CD4-positive, alpha-beta T cell (primary cell): Measurements from ENCODE around the gene FEZF1. TPM values are rescaled to one million over a fixed set of nuclear protein-coding genes. Genes with fewer than 3 reads are reported as not detected.

Experiments used
- ATAC-seq: fragments of 200-7000 bp; cut with Tn5 transposase; one replicate; pipeline ENCODE4 v1.10.0; 2022; ENCODE audit warnings: mild to moderate bottlenecking; ENCODE audit not compliant: poor library complexity
- CTCF ChIA-PET: fragments of 350-600 bp; sonication (Branson Sonifier 250); formaldehyde crosslinking; loops from one replicate; lab custom pipeline; 2021; ENCODE audit warnings: antibody characterized with exemption, inconsistent platforms; lab: Charles Lee
- POLR2A ChIA-PET: fragments of 350-600 bp; sonication (Branson Sonifier 250); formaldehyde crosslinking; loops from one replicate; lab custom pipeline; 2021; ENCODE audit warnings: antibody characterized with exemption, inconsistent platforms; lab: Charles Lee
- DNase-seq, 14 experiments: peaks; one replicate each; pipeline ENCODE4 v3.0.0-alpha.2; 2013 to 2020; ENCODE audit warnings: mixed read lengths in 2 of 14
- H3K27ac ChIP-seq, 2 donors: one replicate each; pipeline versions ENCODE4 v1.5.1 to v1.7.0; 2013; ENCODE audit warnings: low read length in 2 of 2, low read depth in 1 of 2, mild to moderate bottlenecking in 1 of 2
- H3K27me3 ChIP-seq, 2 experiments: 1 replicate in 1 of 2; 2 replicates in 1 of 2; pipeline versions ENCODE4 v1.6.1 to v1.7.0; 2013; ENCODE audit warnings: low read length in 2 of 2, control low read depth in 1 of 2, mild to moderate bottlenecking in 1 of 2, moderate library complexity in 1 of 2; ENCODE audit not compliant: insufficient read depth in 2 of 2, control insufficient read depth in 1 of 2
- H3K36me3 ChIP-seq: one replicate; pipeline ENCODE4 v1.6.1; 2013; ENCODE audit warnings: low read length, control low read depth; ENCODE audit not compliant: insufficient read depth
- H3K4me1 ChIP-seq: one replicate; pipeline ENCODE4 v1.6.1; 2013; ENCODE audit warnings: low read length, control low read depth; ENCODE audit not compliant: insufficient read depth
- H3K4me3 ChIP-seq: one replicate; pipeline ENCODE4 v1.5.1; 2013; ENCODE audit warnings: mild to moderate bottlenecking, low read length, moderate library complexity
- H3K9me3 ChIP-seq, 2 experiments: 1 replicate in 1 of 2; 2 replicates in 1 of 2; pipeline versions ENCODE4 v1.6.1 to v1.7.0; 2013; ENCODE audit warnings: low read length in 2 of 2, mild to moderate bottlenecking in 2 of 2, control low read depth in 1 of 2, moderate library complexity in 1 of 2; ENCODE audit not compliant: control insufficient read depth in 1 of 2, insufficient read depth in 1 of 2
- H3K27ac Mint-ChIP-seq: one replicate; pipeline ENCODE4 v1.8.0; 2020; ENCODE audit warnings: mixed read lengths
- H3K27me3 Mint-ChIP-seq: one replicate; pipeline ENCODE4 v1.8.0; 2021; ENCODE audit warnings: mixed read lengths
- H3K36me3 Mint-ChIP-seq: one replicate; pipeline ENCODE4 v1.8.0; 2021; ENCODE audit warnings: low read depth, mixed read lengths
- H3K4me1 Mint-ChIP-seq: one replicate; pipeline ENCODE4 v1.8.0; 2021; ENCODE audit warnings: low read depth, mixed read lengths
- H3K4me3 Mint-ChIP-seq: one replicate; pipeline ENCODE4 v1.8.0; 2020; ENCODE audit warnings: mild to moderate bottlenecking, mixed read lengths
- H3K9me3 Mint-ChIP-seq: one replicate; pipeline ENCODE4 v1.8.0; 2020; ENCODE audit warnings: mixed read lengths
- intact Hi-C, 2 experiments: fragments of 100-400 bp; cut with DNase I in 1 of 2; cut with micrococcal nuclease in 1 of 2; formaldehyde crosslinking; loops; one replicate each; pipeline versions ENCODE4 v1.15.1 to v1.9.0; 2023 to 2025; cut with DNase I, micrococcal nuclease
- total RNA-seq, 174 experiments: library from RNA in 2 of 174; stranded (reverse) in 2 of 174; gene quantifications; one replicate each; pipeline ENCODE4 v1.2.3 and lab custom pipeline; 2021 to 2026
- TF ChIP-seq, protein P1 (sequence below): fragments of 200-600 bp; IDR thresholded peaks from one replicate; pipeline ENCODE4 v1.8.0; 2022; ENCODE audit warnings: antibody characterized with exemption, mild to moderate bottlenecking

The FEZF1 gene
- total RNA-seq, 2 experiments from 2014 or later, result not detected

DNA sequence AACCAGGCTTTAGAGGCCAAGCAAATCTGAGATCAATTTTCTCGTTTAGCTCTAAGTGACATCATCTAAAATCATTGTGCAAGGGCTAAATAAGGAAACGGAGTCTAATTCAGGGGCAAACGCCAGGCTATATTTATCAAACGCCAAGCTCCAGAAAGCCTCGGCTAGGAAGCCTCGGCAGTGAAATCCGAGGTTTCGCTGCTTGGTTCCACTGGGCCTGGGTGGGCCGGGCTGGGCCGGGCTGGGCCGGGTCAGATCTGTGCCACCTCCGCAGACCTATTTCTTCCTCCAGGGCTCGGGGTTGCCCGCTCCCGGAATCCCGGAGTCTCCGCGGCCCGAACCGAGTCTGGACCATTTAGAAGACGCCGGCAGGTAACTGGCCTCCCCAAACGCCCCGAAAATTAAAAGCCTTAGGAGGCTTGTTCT is 459 bp upstream of the FEZF1 start:
- Histone ChIP-seq H3K4me3 (no peak overlapping the region), H3K27me3 (peaks cover 56 to 93% of the 10 kb centered on the region in 2 experiments), H3K27ac (no peak overlapping the region), H3K36me3 (no peaks in the 10 kb centered on the region), H3K4me1 (peaks cover under 1% of the 10 kb centered on the region), H3K9me3 (peaks cover 5 to 54% of the 10 kb centered on the region in 2 experiments)
- H3K36me3 Mint-ChIP-seq, result no peaks in the 10 kb centered on the region
- CTCF ChIA-PET, result no interaction called here
- peaks cover 80% of the 10 kb centered on the region for H3K27me3 Mint-ChIP-seq
- ATAC-seq, result no peak
- POLR2A ChIA-PET, result no interaction called here
- peaks cover 6% of the 10 kb centered on the region for H3K4me1 Mint-ChIP-seq
- intact Hi-C loops, result no loop called here
- no peak for DNase-seq
- H3K4me3 Mint-ChIP-seq, result no peak overlapping the region
- TF ChIP-seq, protein P1, sequence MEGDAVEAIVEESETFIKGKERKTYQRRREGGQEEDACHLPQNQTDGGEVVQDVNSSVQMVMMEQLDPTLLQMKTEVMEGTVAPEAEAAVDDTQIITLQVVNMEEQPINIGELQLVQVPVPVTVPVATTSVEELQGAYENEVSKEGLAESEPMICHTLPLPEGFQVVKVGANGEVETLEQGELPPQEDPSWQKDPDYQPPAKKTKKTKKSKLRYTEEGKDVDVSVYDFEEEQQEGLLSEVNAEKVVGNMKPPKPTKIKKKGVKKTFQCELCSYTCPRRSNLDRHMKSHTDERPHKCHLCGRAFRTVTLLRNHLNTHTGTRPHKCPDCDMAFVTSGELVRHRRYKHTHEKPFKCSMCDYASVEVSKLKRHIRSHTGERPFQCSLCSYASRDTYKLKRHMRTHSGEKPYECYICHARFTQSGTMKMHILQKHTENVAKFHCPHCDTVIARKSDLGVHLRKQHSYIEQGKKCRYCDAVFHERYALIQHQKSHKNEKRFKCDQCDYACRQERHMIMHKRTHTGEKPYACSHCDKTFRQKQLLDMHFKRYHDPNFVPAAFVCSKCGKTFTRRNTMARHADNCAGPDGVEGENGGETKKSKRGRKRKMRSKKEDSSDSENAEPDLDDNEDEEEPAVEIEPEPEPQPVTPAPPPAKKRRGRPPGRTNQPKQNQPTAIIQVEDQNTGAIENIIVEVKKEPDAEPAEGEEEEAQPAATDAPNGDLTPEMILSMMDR, result no peak
- no peak overlapping the region for H3K27ac Mint-ChIP-seq
- no peaks in the 10 kb centered on the region for H3K9me3 Mint-ChIP-seq

- DNase-seq, result no peak
- H3K36me3 Mint-ChIP-seq, result no peaks in the 10 kb centered on the region
- ATAC-seq, result no peak
- TF ChIP-seq, protein P1, result no peak
- peaks cover 80% of the 10 kb centered on the region for H3K27me3 Mint-ChIP-seq
- Histone ChIP-seq H3K4me1 (no peaks in the 10 kb centered on the region), H3K27ac (no peak overlapping the region), H3K4me3 (no peak overlapping the region), H3K36me3 (no peaks in the 10 kb centered on the region), H3K27me3 (peaks cover 58 to 93% of the 10 kb centered on the region in 2 experiments), H3K9me3 (peaks cover 5 to 57% of the 10 kb centered on the region in 2 experiments)
- no peak overlapping the region for H3K27ac Mint-ChIP-seq
- ChIA-PET POLR2A (no interaction called here), CTCF (no interaction called here)
- H3K4me3 Mint-ChIP-seq, result no peak overlapping the region
- intact Hi-C loops, result no loop called here
- H3K4me1 Mint-ChIP-seq, result peaks cover 6% of the 10 kb centered on the region
- no peaks in the 10 kb centered on the region for H3K9me3 Mint-ChIP-seq
These were observed 825 bp downstream of the FEZF1 start for GRCh38 chr7:122303531-122304318.

DNA sequence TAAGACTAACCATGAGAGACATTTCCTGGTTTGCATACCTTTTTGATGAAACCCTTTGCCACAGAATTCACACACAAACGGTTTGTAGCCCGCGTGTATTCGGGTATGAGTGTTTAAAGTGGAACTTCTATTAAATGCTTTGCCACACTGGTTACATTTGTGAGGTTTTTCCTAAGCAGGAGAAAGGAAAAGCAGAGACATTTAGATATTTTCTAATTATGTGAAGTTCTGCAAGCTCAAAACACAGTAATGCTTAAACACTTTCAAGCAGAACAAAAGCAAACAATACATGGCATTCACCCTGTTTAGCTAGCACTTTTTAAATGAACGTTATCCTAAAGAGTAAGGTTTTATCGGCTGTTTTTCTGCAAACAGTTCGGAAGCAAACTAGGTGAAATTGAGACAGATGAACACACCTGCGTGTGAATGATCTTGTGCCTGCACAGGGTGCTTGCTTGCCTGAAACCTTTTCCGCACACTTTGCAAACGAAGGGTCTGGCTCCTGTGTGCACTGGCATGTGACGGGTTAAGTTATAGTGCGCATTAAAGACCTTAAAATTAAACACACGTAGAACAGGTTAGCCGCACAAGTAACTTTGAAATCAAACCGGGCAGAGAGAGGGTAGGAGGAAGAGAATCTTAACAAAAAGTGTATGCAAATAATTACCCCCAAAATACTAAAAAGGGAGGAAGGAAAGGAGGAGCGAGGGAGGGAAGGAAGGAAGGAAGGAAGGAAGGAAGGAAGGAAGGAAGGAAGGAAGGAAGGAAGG is 1.6 kb downstream of the FEZF1 start:
- H3K9me3 ChIP-seq, result peaks cover 5 to 57% of the 10 kb centered on the region in 2 experiments
- ChIA-PET CTCF (no interaction called here), POLR2A (no interaction called here)
- no peak for DNase-seq
- H3K4me3 Mint-ChIP-seq, result no peak overlapping the region
- H3K9me3 Mint-ChIP-seq, result no peaks in the 10 kb centered on the region
- H3K27ac Mint-ChIP-seq, result no peak overlapping the region
- no peaks in the 10 kb centered on the region for H3K36me3 ChIP-seq
- TF ChIP-seq, protein P1, result no peak
- no peak for ATAC-seq
- H3K27ac ChIP-seq, result no peak overlapping the region
- no peaks in the 10 kb centered on the region for H3K4me1 ChIP-seq
- peaks cover 55 to 85% of the 10 kb centered on the region in 2 experiments for H3K27me3 ChIP-seq
- H3K4me1 Mint-ChIP-seq, result peaks cover 6% of the 10 kb centered on the region
- no peak overlapping the region for H3K4me3 ChIP-seq
- intact Hi-C loops, result no loop called here
- H3K27me3 Mint-ChIP-seq, result peaks cover 80% of the 10 kb centered on the region
- H3K36me3 Mint-ChIP-seq, result no peaks in the 10 kb centered on the region
